Stimulated activated CD4-positive, alpha-beta T cell treated with anti-CD3 and anti-CD28 coated beads, TNF-alpha, amount 100 ng/mL, for 1 hour (primary cell): ENCODE results near the gene UBA3.

Experiments used
- DNase-seq, 3 donors: peaks; one replicate each; pipeline ENCODE4 v3.0.0-alpha.2; 2020; ENCODE audit warnings: low read depth in 3 of 3, low spot score in 1 of 3

The UBA3 gene

GRCh38 chr3:69080233-69080920 lies at the start of gene UBA3:
Gene UBA3, minus strand, starts transcription at chr3:69080365. Its CDS starts 12 bp downstream, at chr3:69080353.
- DNase-seq: peak; percentile 78 to 90 (median 79)

- no peak for DNase-seq
Measured at GRCh38 chr3:69129531-69129930, 49.4 kb upstream of the UBA3 start.

- DNase-seq: no peak
Measured at GRCh38 chr3:69128509-69128908, 48.3 kb upstream of the UBA3 start.

GRCh38 chr3:69126999-69127398 lies 46.8 kb upstream of the UBA3 start:
- DNase-seq: no peak

- no peak for DNase-seq
Measured at GRCh38 chr3:69126216-69126615, 46.1 kb upstream of the UBA3 start.

GRCh38 chr3:69122403-69122802 lies 42.2 kb upstream of the UBA3 start, which contains the start of gene LMOD3:
Gene LMOD3, minus strand, starts transcription at chr3:69122595. Its CDS starts 209 bp downstream, at chr3:69122386.
- no peak for DNase-seq

GRCh38 chr3:69121950-69122349 lies 41.8 kb upstream of the UBA3 start:
- no peak for DNase-seq

GRCh38 chr3:69121513-69121912 lies 41.3 kb upstream of the UBA3 start:
- no peak for DNase-seq

GRCh38 chr3:69120879-69121464 lies 40.8 kb upstream of the UBA3 start:
- peak; percentile 53 to 67 (median 57) for DNase-seq

- no peak for DNase-seq
Measured at GRCh38 chr3:69119681-69120080, 39.5 kb upstream of the UBA3 start.

GRCh38 chr3:69119138-69119537 lies 39.0 kb upstream of the UBA3 start:
- no peak for DNase-seq

- no peak for DNase-seq
Measured at GRCh38 chr3:69118555-69118954, 38.4 kb upstream of the UBA3 start.

- DNase-seq: no peak
Measured at GRCh38 chr3:69116897-69117296, 36.7 kb upstream of the UBA3 start.

- DNase-seq: no peak
Measured at GRCh38 chr3:69116162-69116561, 36.0 kb upstream of the UBA3 start.

- no peak for DNase-seq
Measured at GRCh38 chr3:69115731-69116130, 35.6 kb upstream of the UBA3 start.

GRCh38 chr3:69113536-69113935 lies 33.4 kb upstream of the UBA3 start:
- no peak for DNase-seq

GRCh38 chr3:69110941-69111546 lies 30.9 kb upstream of the UBA3 start:
- no peak for DNase-seq

GRCh38 chr3:69108811-69109210 lies 28.6 kb upstream of the UBA3 start:
- DNase-seq: no peak

GRCh38 chr3:69107841-69108240 lies 27.7 kb upstream of the UBA3 start:
- no peak for DNase-seq

GRCh38 chr3:69105320-69105719 lies 25.2 kb upstream of the UBA3 start:
- DNase-seq: no peak

- DNase-seq: no peak
Measured at GRCh38 chr3:69104586-69104985, 24.4 kb upstream of the UBA3 start.

GRCh38 chr3:69103123-69103522 lies 23.0 kb upstream of the UBA3 start:
- no peak for DNase-seq
